22Rv1 (cell line): ENCODE results near the gene SPATA31C2.

Experiments used
- CTCF ChIP-seq: fragments of 450-650 bp; IDR thresholded peaks from 2 replicates; pipeline ENCODE4 v1.5.1; 2017; ENCODE audit warnings: mild to moderate bottlenecking
- ZFX ChIP-seq: fragments of 450-650 bp; IDR thresholded peaks from 2 replicates; pipeline ENCODE4 v1.6.1; 2017; ENCODE audit warnings: antibody characterized with exemption, borderline replicate concordance

- TF ChIP-seq CTCF (no peak), ZFX (no peak)
Observed at GRCh38 chr9:88092797-88093331, 45.4 kb downstream of the SPATA31C2 start.
